ENCODE results near the gene ATF3.
A peak's percentile ranks its signal among the peaks of the same experiment; 100 is the strongest.

Gene ATF3

GRCh38 chr1:212587016-212587887, 21.3 kb upstream of the ATF3 start:
- no peak for DNase-seq

GRCh38 chr1:212587888-212588510, 20.6 kb upstream of the ATF3 start:
- no peak for DNase-seq

- DNase-seq, result no peak
Observed at GRCh38 chr1:212589446-212589845, 19.1 kb upstream of the ATF3 start.

- no peak for DNase-seq
Observed at GRCh38 chr1:212591922-212592321, 16.6 kb upstream of the ATF3 start.

- no peak for DNase-seq
Observed at GRCh38 chr1:212593821-212594251, 14.7 kb upstream of the ATF3 start.

- no peak for DNase-seq
Observed at GRCh38 chr1:212594640-212595039, 13.9 kb upstream of the ATF3 start.

GRCh38 chr1:212595229-212595628, 13.3 kb upstream of the ATF3 start:
- no peak for DNase-seq

- DNase-seq, result peak; percentile 51 to 57
Observed at GRCh38 chr1:212595787-212596714, 12.5 kb upstream of the ATF3 start.

- no peak for DNase-seq
Observed at GRCh38 chr1:212596798-212597197, 11.8 kb upstream of the ATF3 start.

GRCh38 chr1:212597487-212597886, 11.1 kb upstream of the ATF3 start:
- no peak for DNase-seq

GRCh38 chr1:212600071-212600915, 8.3 kb upstream of the ATF3 start:
- no peak for DNase-seq

- DNase-seq, result no peak
Observed at GRCh38 chr1:212600980-212601379, 7.6 kb upstream of the ATF3 start.

GRCh38 chr1:212601524-212601923, 7.0 kb upstream of the ATF3 start:
- DNase-seq, result no peak

GRCh38 chr1:212605441-212606394, 2.8 kb upstream of the ATF3 start:
- no peak for DNase-seq

- peak; percentile 49 to 62 for DNase-seq
Observed at GRCh38 chr1:212606395-212607205, 2.0 kb upstream of the ATF3 start.

- DNase-seq, result no peak
Observed at GRCh38 chr1:212607206-212607912, 1.2 kb upstream of the ATF3 start.

- no peak for DNase-seq
Observed at GRCh38 chr1:212607913-212608391, 609 bp upstream of the ATF3 start.

- DNase-seq, result peak; percentile 55 to 56
Observed at GRCh38 chr1:212608959-212609700, 569 bp downstream of the ATF3 start.
